CD1c-positive myeloid dendritic cell (primary cell): ENCODE data around the gene CENPT.

Experiments used
- DNase-seq: peaks from one replicate; pipeline ENCODE4 v3.0.0-alpha.2; 2016; ENCODE audit errors: extremely low spot score

CENPT gene, protein sequence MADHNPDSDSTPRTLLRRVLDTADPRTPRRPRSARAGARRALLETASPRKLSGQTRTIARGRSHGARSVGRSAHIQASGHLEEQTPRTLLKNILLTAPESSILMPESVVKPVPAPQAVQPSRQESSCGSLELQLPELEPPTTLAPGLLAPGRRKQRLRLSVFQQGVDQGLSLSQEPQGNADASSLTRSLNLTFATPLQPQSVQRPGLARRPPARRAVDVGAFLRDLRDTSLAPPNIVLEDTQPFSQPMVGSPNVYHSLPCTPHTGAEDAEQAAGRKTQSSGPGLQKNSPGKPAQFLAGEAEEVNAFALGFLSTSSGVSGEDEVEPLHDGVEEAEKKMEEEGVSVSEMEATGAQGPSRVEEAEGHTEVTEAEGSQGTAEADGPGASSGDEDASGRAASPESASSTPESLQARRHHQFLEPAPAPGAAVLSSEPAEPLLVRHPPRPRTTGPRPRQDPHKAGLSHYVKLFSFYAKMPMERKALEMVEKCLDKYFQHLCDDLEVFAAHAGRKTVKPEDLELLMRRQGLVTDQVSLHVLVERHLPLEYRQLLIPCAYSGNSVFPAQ

DNA sequence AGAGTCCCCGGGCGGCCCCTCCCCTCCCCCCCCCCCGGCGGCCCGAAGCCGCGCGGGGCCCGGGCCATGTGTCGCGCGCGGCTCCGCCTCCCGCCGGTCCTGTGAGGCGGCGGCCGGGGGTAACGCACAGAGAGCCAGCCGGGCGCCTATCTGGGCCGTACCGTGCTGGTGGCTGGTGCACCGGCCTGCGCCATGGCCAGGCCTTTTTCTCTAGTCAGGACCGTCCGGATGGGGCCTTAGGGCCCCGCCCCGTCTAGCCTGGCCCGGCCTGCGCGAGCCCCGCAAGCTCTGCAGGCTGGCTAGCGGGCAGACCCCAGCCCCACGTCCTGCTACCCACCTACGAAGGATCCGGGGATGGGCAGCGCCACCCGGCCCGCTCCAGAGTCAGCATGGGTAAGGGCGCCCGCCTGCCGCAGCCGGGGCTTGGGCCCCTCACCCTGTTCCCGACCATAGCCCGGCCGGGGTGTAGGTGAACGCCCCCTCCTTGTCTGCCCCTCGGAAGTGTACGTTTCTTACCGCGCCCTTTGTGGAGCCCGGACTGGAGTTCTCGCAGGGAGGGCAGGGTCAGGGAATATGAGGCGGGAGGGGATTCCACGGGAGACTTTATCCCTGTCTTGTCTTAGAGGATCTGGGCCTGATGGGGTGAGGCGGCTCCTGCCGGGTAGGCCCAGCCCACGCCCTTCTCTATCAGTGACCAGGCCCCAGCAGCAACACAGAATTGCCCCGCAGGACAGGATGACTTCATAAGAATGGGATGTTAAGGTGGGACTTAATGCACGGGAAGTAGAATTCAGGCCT is at the start of gene CENPT:
Gene CENPT, minus strand, starts transcription at position 630 of the 798 bp plus-strand sequence. CDS start 13,834 bp downstream, outside the sequence.
- peak; percentile 78 for DNase-seq

DNA sequence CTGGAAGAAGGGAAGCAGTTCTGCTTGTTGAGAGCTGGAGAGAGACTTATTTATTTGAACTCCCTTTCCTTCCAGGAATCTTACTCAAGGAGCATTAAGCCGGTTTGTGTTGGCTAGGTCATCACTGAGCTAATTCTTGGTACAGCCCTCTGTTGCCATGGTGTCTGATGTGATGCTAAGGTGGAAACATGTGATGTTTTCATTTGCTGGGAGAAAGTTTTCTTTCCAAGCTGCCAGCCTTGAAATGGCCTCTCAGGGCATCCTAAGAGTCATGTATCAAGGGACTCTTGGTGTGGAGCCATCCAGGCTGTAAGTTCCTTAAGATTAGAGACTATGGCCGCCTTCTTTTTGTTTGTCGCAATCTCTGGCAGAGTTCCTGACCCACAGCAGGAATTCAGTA is 49.7 kb upstream of the CENPT start:
- DNase-seq = no peak

DNA sequence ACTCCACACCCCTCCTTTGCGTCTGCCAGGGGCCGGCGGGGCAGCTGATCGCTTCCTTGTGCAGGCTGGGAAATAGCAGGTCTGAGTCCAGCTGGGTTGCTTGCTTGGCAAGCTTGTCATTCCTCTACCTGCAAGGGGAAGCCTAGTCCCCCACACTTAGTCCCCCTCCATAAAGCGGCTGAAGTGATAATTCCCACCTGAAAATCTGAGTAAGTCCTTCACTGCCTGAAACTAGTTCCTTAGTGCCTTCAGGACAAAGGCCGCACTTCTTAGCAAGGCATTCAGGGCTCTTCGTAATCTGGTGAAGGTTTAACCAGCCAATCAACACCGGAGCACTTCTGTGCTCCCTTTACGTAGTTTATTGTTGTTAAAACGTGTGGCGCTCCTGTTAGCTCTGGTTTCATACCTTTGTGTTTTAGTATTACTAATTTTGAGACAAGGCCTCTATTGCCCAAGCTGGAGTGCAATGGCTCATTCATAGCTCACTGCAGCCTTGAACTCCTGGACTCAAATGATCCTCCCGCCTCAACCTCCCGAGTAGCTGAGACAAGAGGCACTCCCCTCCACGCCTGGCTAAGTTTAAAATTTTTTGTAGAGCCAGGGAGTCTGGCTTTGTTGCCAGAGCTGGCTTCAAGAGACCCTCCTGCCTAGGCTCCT is 46.4 kb upstream of the CENPT start:
- DNase-seq = no peak

DNA sequence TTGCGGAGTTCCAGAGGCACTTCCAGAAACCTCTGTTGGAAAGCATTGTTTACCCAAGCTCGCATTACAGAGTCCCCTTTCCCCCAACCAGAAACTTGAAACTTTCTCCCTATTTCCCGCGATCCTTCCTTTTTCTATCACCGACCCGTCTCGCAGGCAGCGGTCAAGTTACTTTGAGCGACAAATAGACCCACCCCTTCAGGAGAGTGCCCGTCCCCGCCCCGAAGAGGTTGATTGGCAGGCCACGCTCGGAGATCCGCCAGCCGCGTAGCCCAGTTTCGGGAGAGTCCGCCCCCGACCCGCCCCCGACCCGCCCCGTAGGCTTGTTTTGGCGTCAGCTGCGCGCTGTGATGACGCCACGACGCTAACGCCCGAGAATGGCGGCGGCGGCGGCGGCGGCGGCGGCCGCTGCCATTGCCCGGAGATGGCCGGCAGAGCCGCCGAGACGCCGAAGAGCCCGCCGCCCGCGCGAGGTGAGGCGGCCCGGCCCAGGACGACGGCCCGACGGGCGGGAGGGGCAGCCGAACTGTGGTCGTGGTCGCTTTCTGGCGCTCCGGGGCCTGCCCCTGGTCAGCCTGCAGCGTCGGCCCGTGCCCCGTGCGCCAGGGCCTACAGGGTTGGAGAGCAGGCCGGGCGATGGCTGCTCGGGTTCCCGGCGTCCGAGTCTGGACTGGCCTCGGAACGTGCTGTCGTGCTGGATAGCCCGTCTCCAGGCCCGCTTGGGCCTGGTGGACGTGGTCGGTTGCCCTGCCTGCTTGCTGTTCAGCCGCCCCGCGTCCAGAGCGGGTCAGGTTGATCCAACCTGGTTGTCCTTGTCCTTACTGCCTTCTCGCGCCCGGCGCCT is 45.6 kb upstream of the CENPT start, which contains the start of gene PSKH1:
Gene PSKH1, plus strand, starts transcription at position 356 of the 844 bp plus-strand sequence. CDS start 15,496 bp downstream, outside the sequence.
- peak; percentile 98 for DNase-seq

DNA sequence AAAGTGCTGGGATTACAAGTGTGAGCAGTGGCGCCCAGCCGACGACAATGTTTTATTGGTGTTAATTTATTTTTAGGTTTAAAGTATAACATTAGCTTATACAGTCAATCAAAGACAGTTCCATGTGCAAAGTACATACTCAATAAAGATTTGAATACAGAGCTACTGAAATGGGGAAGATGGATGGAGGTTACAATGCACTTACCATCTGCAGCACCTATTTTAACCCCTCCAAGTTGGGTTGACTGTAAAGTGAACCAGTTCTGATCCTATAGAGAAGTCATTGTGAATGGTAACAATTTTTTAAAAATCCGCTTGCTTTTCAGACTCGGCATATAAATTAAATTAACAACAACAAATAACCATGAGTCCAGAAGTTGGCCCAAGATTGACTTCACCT is 44.9 kb upstream of the CENPT start:
- DNase-seq = no peak

DNA sequence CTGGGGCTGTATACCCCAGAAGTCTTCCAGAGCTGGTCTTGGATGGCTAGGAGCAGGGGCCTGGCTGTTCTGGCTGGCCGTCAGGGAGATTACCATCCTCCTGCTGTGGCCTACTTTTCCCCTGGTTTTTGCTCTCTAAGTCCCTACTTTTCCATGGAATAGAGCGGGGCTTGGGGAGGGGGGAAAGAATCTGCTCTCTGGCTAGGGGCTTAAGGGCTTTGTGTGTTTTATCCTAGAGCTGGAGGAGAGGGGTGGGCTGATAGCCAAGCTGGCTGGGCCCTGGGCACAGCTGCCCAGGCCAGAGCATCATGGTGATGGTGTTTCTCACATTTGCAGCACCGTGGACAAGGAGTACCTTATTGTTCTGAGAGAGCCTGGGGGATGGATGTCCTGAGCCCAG is 40.8 kb upstream of the CENPT start:
- no peak for DNase-seq

DNA sequence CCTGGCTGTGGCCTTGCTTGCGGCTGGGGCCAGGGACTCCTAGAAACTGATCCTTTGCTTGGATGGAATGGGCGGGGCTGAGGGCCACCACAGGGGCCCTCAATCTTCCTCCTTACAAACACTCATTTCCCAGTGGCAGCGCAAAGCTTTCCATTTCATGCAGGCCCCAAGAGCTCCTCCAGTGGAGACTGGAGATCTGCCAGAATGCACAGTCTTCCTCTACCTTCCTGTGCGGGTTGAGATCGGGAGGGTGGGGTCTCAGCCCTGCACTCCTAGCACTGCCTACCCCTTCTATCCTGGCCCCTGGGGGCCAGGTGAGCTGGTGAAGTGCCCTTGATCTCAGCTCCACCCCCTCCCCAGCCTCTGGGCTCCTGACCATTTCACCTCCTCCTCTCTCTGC is 38.9 kb upstream of the CENPT start:
- DNase-seq = no peak

DNA sequence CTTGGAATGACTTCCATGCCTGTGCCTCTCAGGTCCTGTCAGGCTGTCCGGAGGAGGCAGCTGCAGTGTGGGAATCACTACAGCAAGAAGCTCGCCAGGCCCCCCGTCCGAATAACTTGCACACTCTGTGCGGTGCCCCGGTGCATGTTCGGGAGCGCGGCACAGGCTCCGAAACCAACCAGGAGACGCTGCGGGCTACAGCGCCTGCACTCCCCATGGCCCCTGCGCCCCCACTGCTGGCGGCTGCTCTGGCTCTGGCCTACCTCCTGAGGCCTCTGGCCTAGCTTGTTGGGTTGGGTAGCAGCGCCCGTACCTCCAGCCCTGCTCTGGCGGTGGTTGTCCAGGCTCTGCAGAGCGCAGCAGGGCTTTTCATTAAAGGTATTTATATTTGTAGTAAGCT is 38.5 kb upstream of the CENPT start:
- DNase-seq = no peak

DNA sequence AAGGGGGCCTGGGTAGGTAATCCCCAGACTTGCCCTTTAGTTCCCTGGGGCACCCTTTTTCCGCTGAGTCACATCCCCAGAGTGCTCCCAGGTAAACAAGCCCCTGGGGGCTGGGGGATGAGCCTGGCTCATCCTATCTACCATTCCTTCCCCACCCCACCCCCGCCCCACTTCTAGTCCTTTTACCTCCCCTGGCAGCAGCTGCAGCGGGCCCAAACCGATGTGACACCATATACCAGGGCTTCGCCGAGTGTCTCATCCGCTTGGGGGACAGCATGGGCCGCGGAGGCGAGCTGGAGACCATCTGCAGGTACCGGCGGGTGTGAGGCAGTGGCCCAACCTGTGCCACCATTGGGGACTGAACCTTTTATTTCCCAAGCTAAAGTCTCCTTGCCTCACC is 38.1 kb upstream of the CENPT start:
- no peak for DNase-seq

DNA sequence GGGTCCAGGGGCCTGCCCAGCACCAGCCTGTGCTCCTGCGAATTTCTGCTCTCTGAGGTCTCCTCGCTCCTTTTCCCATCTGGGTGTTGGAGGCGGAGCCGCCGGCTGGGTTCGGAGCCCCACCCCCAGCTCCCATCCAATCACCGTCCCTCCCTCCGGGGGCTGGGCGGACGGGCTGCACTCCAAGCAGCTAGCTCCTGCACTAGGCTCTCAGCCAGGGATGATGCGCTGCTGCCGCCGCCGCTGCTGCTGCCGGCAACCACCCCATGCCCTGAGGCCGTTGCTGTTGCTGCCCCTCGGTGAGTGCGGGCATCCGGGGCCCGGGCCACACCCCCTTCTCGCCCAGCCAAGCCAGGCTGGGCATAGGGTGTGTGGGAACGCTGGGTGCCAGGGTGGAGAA is 37.2 kb upstream of the CENPT start, which contains the start of gene NRN1L:
Gene NRN1L, plus strand, starts transcription at position 202 of the 400 bp plus-strand sequence. Its CDS starts 19 bp downstream, at position 221.
- no peak for DNase-seq

DNA sequence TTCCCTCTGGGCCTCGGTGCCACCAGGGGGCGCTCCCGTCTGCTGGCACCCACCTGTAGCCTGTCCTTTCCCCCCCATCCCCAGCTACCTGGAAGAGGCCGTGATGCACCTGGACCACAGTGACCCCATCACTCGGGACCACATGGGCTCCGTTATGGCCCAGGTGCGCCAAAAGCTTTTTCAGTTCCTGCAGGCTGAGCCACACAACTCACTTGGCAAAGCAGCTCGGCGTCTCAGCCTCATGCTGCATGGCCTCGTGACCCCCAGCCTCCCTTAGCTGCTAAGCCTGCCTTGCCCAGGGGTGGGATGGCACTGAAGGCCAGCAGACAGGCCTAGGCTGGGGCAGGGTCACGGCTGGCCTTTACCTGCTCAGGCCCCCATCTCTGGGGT is 36.4 kb upstream of the CENPT start:
- peak; percentile 64 for DNase-seq

DNA sequence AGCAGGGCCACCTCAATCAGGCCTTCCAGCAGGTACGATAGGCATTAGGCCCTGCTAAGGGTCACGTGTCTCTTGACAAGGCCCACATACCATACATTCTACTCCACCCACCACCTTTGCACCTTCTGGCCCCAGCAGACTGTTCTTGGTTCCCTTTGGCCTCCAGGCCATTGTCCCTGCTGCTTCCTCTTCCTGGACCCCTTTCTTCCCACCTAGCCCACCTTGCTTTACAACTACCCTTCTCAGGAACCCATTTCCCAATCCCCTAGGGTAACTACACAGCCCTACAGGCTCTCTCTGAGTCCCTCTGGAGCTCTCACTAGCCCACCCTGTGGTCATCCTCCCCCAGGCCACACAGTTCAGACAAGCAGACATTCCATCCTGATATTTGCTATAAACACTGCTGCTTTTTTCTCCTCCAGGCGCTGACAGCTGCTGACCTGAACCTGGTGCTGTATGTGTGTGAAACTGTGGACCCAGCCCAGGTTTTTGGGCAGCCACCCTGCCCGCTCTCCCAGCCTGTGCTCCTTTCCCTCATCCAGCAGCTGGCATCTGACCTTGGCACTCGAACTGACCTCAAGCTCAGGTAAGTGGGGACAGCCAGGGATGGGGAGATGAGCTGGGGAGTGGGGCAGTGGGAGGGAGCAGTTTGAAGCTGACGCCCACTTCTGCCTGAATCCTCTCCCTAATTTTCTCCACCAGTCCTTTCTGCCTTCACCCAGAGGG is 35.8 kb upstream of the CENPT start:
- DNase-seq = no peak

DNA sequence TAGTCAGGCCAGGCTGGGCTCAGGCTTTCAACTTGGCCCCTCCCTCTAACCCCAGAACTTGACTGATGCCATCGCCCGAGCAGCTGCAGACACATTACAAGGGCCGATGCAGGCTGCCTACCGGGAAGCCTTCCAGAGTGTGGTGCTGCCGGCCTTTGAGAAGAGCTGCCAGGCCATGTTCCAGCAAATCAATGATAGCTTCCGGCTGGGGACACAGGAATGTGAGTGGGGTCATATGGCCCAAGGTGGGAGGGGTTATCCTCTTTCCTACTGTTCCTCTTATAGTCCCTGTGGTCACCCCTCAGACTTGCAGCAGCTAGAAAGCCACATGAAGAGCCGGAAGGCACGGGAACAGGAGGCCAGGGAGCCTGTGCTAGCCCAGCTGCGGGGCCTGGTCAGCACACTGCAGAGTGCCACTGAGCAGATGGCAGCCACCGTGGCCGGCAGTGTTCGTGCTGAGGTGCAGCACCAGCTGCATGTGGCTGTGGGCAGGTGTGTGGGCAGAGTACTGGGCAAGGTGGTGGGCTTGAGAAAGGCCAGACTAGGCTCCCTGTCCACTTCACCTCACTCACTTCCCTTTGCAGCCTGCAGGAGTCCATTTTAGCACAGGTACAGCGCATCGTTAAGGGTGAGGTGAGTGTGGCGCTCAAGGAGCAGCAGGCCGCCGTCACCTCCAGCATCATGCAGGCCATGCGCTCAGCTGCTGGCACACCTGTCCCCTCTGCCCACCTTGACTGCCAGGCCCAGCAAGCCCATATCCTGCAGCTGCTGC is 35.1 kb upstream of the CENPT start:
- DNase-seq = no peak

DNA sequence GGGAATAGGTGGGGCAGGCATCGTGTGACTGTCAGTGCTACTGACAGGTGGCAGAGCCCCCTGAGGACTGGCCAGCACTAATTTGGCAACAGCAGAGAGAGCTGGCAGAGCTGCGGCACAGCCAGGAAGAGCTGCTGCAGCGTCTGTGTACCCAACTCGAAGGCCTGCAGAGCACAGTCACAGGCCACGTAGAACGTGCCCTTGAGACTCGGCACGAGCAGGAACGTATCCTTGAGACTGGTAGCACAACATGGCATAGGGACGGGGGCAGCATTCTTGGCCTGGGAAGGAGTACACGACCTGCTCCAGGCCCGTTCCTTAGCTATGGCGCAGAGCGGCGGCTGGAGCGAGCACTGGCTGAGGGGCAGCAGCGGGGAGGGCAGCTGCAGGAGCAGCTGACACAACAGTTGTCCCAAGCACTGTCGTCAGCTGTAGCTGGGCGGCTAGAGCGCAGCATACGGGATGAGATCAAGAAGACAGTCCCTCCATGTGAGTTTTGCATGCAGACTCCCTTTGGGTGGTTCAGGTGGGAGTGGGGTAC is 34.2 kb upstream of the CENPT start:
- no peak for DNase-seq

DNA sequence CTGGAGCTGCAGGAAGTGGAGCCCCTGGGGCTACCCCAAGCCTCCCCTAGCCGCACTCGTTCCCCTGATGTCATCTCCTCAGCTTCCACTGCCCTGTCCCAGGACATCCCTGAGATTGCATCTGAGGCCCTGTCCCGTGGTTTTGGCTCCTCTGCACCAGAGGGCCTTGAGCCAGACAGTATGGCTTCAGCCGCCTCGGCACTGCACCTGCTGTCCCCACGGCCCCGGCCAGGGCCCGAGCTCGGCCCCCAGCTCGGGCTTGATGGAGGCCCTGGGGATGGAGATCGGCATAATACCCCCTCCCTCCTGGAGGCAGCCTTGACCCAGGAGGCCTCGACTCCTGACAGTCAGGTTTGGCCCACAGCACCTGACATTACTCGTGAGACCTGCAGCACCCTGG is 33.1 kb upstream of the CENPT start:
- no peak for DNase-seq

DNA sequence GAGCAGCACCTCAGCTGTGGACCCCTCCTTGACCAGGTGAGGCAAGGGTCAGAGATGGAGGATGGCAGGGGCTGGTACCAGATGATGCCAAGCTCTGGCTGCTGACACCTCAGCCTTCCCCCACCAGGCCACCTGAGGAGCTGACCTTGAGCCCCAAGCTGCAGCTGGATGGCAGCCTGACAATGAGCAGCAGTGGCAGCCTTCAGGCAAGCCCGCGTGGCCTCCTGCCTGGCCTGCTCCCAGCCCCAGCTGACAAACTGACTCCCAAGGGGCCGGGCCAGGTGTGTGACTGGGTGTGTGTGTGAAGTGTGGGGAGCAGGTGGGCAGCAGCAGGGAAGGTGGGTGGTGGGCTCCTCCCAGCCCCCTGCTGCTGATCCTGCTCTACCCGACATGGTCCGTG is 32.4 kb upstream of the CENPT start:
- no peak for DNase-seq

DNA sequence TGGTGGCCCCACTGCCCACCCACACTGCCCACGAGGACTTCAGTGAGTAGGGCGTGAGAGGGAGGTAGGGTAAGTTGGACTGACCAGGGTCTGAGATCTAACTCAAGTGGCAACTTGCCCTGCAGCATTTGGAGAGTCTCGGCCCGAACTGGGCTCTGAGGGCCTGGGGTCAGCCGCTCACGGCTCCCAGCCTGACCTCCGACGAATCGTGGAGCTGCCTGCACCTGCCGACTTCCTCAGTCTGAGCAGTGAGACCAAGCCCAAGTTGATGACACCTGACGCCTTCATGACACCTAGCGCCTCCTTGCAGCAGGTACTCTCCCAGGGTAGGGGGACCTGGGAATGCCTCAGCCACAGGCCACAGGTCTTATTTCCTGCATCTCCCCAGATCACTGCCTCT is 32.0 kb upstream of the CENPT start:
- no peak for DNase-seq

DNA sequence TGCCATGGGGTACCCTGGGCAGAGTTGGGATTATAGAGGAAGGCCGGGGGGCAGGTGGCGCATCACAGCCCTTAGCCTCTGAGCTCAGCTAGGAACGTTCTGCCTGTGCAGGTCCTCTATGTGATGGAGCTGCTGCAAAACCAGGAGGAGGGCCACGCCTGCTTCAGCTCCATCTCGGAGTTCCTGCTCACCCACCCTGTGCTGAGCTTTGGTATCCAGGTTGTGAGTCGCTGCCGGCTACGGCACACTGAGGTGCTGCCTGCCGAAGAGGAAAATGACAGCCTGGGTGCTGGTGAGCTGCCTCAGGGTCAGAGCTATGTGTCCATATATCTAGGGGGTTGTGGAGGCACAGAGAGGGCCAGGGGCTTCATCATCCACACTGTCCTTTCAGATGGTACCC is 31.4 kb upstream of the CENPT start:
- no peak for DNase-seq

DNA sequence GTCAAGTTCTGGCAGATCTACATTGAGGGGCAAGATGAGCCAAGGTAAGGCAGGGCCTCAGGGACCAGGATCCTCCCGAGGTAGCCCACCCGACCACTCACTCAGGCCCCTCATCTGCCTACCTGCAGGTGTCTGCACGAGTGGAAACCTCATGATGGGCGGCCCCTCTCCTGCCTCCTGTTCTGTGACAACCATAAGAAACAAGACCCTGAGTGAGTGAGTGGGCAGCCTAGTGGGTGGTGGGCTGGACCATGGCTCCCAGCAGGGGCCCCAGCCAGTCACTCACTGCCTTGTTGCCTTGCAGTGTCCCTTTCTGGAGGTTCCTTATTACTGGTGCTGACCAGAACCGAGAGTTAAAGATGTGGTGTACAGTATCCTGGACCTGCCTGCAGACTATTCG is 30.7 kb upstream of the CENPT start:
- DNase-seq = no peak
